Stimulated activated naive CD8-positive, alpha-beta T cell treated with anti-CD3 and anti-CD28 coated beads, Interleukin-15, Interleukin-2, amounts not matched to agents 100 ng/mL and 50 ng/mL, for 24 hours (primary cell): ENCODE measurements around the gene IL6ST.

Experiments
- H3K27ac Mint-ChIP-seq: one replicate; pipeline ENCODE4 v1.8.0; 2021; ENCODE audit warnings: mild to moderate bottlenecking, mixed read lengths
- H3K27me3 Mint-ChIP-seq: one replicate; pipeline ENCODE4 v1.8.0; 2021; ENCODE audit warnings: mixed read lengths
- H3K36me3 Mint-ChIP-seq: one replicate; pipeline ENCODE4 v1.8.0; 2021; ENCODE audit warnings: low read depth, mixed read lengths
- H3K4me1 Mint-ChIP-seq: one replicate; pipeline ENCODE4 v1.8.0; 2021; ENCODE audit warnings: low read depth, mixed read lengths
- H3K4me3 Mint-ChIP-seq: one replicate; pipeline ENCODE4 v1.8.0; 2021; ENCODE audit warnings: mild to moderate bottlenecking, mixed read lengths
- H3K9me3 Mint-ChIP-seq: one replicate; pipeline ENCODE4 v1.8.0; 2021; ENCODE audit warnings: mixed read lengths

The IL6ST gene

DNA sequence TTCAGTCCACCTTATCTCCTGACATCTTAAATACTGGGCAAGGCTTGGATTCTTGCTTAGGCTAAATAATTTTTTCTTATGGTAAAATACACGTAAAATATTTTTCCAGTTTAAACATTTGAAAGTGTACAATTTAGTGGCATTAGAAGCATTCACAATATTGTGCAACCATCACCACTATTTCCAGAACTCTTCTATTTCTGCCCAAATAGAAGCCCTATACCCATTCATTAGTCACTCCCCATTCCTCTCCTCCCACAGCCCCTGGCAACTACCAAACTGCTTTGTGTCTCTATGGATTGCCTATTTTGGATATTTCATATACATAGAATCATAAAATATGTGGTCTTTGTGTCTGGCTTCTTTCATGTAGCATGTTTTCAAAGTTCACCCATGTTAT is 86.0 kb downstream of the IL6ST start:
- H3K27ac Mint-ChIP-seq, result no peak overlapping the region
- H3K36me3 Mint-ChIP-seq, result no peaks in the 10 kb centered on the region
- H3K27me3 Mint-ChIP-seq, result peaks cover 10% of the 10 kb centered on the region
- H3K4me1 Mint-ChIP-seq, result peaks cover 10% of the 10 kb centered on the region
- no peaks in the 10 kb centered on the region for H3K9me3 Mint-ChIP-seq
- H3K4me3 Mint-ChIP-seq, result no peak overlapping the region

DNA sequence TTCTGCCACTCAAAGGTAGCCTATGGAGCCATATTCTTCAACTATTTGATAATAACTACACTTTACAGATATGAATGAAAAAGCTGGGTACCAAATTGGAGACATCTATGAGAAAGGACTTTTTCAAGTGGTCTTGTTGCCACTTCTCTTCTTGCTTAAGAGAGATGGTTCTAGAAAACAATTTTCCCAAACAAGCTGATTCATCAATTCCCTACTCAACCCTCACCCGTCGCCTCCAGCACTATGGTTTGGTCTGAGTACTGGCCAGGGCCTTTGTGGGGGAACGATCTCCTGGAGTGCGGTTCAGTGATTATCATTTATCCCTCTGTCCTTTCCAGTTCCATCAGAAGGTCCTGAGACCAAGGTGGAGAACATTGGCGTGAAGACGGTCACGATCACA is 86.8 kb downstream of the IL6ST start:
- H3K27ac Mint-ChIP-seq, result no peak overlapping the region

DNA sequence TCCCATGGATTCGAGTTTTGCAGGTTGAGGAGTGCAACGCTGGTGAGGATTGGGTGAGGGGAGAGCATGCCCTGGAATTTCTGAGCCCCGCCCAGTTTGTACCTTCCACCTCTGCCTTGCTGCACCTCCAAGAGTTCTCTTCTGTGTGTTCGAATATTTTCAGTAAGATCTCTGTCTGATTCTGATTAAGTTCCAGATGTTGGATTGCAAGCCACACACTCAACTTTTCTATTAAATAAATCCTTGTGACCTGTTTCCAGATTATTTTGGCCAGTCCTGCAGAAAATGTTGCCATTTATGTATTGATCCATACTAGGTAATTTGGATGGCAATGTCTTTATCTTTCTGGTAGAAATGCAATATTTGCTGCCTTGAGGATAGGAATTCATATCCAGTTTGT is 89.5 kb downstream of the IL6ST start:
- H3K9me3 Mint-ChIP-seq, result no peaks in the 10 kb centered on the region
- H3K27ac Mint-ChIP-seq, result no peak overlapping the region
- no peaks in the 10 kb centered on the region for H3K36me3 Mint-ChIP-seq
- H3K4me1 Mint-ChIP-seq, result peaks cover 30% of the 10 kb centered on the region
- H3K27me3 Mint-ChIP-seq, result peaks cover 18% of the 10 kb centered on the region
- no peak overlapping the region for H3K4me3 Mint-ChIP-seq

More for the DNA sequence above, 86.8 kb downstream of the IL6ST start:
- Mint-ChIP-seq H3K27me3 (peaks cover 10% of the 10 kb centered on the region), H3K4me1 (peaks cover 19% of the 10 kb centered on the region), H3K9me3 (no peaks in the 10 kb centered on the region), H3K4me3 (no peak overlapping the region), H3K36me3 (no peaks in the 10 kb centered on the region)

DNA sequence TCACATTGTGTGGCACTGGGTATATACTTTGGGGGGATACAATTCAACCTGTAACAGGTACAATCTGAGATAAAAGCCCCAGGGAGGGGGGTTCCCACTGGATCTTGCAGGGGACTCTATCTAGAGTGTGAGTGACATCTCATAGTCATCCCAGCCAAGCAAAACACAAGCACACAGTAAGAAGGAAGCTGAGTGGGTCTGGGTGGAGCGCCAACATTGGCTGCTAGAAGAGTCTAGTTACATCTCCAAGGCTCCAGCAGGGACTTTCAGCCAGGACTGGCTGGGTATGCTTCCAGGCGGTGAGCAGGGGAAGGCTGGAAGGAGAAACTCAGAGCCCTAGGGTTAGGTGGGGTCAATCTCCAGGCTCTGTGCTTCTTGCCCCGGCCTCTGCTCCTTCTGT is 90.6 kb downstream of the IL6ST start:
- Mint-ChIP-seq H3K9me3 (no peaks in the 10 kb centered on the region), H3K4me3 (peak overlapping the region; percentile 24), H3K27ac (no peak overlapping the region), H3K27me3 (peaks cover 24% of the 10 kb centered on the region), H3K4me1 (peaks cover 41% of the 10 kb centered on the region), H3K36me3 (no peaks in the 10 kb centered on the region)

DNA sequence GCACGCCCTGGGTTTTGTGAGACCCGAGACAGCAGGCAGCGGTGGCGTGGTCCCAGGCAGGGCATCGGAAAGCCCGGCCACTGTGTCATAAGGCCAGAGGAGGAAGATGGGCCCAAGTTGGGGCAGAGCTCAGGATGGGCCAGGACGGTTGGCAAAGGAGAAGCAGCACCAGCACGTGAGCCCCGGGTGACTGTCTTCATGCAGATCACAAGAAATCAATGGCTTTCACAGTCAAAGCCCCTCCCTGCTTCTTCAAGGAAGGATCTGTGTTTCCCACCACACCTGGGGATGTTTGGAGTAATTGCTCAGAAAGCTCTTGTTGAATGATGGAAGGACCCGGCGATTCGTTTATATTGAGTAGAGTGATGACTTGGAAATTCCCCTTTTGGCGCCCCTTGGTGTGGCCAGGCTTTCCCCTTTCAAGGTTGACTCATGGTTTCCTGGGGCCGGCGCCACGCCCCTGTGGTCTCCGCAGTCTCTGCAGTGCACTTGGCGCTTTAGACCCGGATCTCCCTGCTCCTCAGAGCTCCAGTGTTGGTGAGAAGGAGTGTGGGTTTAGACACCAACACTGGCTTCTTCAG is 91.6 kb downstream of the IL6ST start:
- Mint-ChIP-seq H3K4me3 (peak overlapping the region; percentile 49), H3K27ac (peak overlapping the region; percentile 77), H3K27me3 (peaks cover 24% of the 10 kb centered on the region), H3K4me1 (peaks cover 43% of the 10 kb centered on the region), H3K36me3 (no peaks in the 10 kb centered on the region), H3K9me3 (no peaks in the 10 kb centered on the region)

DNA sequence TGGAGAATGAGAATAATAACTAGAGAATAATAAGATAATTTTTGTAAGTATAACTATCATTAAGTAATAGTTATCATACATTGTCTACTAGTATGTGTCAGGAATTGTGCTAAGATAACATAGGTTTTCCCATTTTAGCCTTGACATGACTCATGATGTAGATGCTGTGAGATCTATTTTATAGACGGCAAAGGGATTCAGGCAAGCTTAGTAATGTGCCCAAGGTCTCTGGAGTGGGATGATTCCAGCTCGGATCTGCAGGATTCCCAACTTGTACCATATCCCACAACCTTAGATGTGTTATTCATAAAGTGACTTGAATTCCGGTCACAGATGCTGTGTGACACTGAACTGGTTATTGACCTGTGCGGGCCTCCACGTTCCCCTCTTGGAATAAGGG is 92.1 kb downstream of the IL6ST start:
- Mint-ChIP-seq H3K27me3 (peaks cover 28% of the 10 kb centered on the region), H3K4me3 (no peak overlapping the region), H3K36me3 (no peaks in the 10 kb centered on the region), H3K9me3 (no peaks in the 10 kb centered on the region), H3K4me1 (peaks cover 47% of the 10 kb centered on the region), H3K27ac (peak overlapping the region; percentile 77)

DNA sequence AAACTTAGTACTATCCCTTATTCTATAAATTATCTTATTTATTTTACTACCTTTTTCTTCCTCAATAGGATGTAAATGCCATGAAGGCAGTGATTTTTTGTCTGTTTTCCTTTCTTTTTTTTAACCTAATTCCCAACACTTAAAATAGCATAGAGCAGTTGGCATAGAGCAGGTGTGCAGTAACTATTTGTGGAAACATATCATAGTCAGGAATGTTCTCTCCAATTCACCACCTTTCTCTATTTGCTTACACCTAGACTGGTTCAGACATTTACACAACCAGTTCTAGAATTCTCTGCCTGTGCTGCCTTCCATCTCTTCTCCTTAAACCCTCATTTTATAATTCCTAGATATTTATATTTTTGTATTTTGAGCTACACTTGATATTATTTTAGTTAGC is 94.0 kb downstream of the IL6ST start:
- Mint-ChIP-seq H3K9me3 (no peaks in the 10 kb centered on the region), H3K27me3 (peaks cover 32% of the 10 kb centered on the region), H3K27ac (peak overlapping the region; percentile 32), H3K36me3 (no peaks in the 10 kb centered on the region), H3K4me1 (peaks cover 54% of the 10 kb centered on the region), H3K4me3 (no peak overlapping the region)

DNA sequence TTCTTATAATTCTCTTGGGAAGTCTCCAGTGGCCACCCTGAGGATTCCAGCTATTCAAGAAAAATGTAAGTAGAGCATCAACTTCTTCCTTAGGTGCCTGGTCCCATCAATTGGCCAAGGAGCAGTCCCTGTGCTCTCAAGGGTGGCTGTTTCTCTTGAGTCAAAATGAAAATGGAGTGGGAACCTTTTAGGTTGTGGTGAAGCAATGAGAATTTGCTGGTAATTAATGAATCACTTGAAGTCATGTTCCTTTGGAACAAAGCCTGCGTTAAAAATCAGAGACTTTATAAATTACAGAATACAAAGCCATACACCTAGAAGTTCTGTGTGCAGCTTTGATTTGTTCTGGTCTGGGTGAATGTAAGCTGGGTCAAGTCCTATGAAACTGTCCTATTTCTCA is 94.7 kb downstream of the IL6ST start:
- Mint-ChIP-seq H3K36me3 (no peaks in the 10 kb centered on the region), H3K27me3 (peaks cover 25% of the 10 kb centered on the region), H3K27ac (peak overlapping the region; percentile 32), H3K4me1 (peaks cover 54% of the 10 kb centered on the region), H3K9me3 (no peaks in the 10 kb centered on the region), H3K4me3 (no peak overlapping the region)

DNA sequence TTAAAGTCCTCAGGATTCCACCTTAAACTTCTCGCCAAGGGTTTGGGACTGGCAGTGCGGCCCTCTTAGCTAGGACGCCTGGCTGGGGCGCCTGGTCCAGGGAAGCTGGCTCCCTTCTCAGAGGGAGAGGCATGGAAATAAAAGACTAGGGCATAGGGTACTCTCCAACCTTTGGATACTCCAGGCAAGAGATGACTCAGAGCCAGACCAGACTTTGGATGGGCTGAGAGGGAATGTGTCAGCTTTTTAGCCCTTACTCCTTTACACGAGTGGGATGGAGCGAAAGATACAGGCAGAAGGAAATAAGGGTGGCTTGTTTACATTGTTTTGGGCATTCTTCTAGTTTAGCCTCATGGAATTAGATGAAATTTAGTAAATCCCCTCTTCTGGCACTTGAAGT is 95.4 kb downstream of the IL6ST start:
- H3K4me1 Mint-ChIP-seq, result peaks cover 54% of the 10 kb centered on the region
- H3K27me3 Mint-ChIP-seq, result peaks cover 25% of the 10 kb centered on the region
- no peaks in the 10 kb centered on the region for H3K36me3 Mint-ChIP-seq
- no peak overlapping the region for H3K4me3 Mint-ChIP-seq
- H3K9me3 Mint-ChIP-seq, result no peaks in the 10 kb centered on the region
- no peak overlapping the region for H3K27ac Mint-ChIP-seq

DNA sequence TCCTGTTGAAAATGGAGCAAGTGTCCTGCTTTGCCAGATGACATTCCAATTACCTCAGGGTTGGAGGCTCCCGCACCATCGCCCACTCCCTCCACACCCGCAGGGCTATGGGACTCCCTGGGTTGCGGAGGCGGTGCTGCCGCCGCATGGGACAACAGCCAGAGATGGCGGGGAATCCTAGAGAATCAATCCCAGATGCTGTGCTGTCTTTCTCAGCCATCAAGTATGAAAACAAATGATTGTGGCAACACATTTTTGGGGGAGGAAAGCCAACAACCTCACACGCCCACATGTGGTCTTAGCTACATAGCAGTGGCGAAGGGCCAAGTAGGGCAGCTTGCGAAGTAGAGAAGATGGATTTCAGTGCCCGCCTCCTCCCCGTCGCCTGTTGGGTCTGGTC is 96.9 kb downstream of the IL6ST start:
- H3K4me1 Mint-ChIP-seq, result peaks cover 41% of the 10 kb centered on the region
- peaks cover 25% of the 10 kb centered on the region for H3K27me3 Mint-ChIP-seq
- H3K36me3 Mint-ChIP-seq, result no peaks in the 10 kb centered on the region
- H3K27ac Mint-ChIP-seq, result no peak overlapping the region
- no peaks in the 10 kb centered on the region for H3K9me3 Mint-ChIP-seq
- no peak overlapping the region for H3K4me3 Mint-ChIP-seq

DNA sequence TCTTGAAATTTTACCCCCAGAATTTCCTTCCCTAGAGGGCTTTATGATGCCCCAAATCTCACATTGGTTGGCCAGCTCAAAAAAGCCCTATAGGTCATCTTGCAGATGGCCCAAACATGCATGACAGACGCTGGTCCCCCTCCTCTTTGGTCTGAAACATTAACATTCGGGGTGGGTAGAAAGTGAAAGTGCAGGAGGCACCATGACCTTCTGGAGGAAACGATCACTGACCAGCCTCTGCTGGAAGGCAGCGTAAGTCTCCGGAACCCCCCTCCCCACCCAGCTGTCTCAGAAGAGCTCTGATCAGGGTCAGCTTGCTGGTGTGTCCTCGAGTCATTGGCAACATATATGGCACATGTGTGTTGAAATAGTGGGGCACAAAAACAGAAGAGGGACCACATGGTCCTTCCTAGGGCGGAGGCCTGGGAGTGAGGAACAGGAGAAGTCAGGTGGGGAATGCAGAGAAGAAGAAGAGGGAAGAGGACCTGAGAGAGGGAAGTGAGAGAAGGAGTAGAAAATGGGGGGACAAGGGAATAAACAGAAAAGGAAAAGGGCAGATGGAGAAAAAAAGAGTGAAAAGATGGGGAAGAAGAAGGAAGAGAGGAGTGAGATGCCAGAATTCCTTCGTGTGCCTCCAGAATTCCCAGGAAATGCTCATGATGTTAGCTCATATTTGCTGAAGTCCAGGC is 97.4 kb downstream of the IL6ST start:
- peaks cover 25% of the 10 kb centered on the region for H3K27me3 Mint-ChIP-seq
- no peaks in the 10 kb centered on the region for H3K9me3 Mint-ChIP-seq
- no peak overlapping the region for H3K27ac Mint-ChIP-seq
- H3K36me3 Mint-ChIP-seq, result no peaks in the 10 kb centered on the region
- H3K4me1 Mint-ChIP-seq, result peaks cover 35% of the 10 kb centered on the region
- no peak overlapping the region for H3K4me3 Mint-ChIP-seq

DNA sequence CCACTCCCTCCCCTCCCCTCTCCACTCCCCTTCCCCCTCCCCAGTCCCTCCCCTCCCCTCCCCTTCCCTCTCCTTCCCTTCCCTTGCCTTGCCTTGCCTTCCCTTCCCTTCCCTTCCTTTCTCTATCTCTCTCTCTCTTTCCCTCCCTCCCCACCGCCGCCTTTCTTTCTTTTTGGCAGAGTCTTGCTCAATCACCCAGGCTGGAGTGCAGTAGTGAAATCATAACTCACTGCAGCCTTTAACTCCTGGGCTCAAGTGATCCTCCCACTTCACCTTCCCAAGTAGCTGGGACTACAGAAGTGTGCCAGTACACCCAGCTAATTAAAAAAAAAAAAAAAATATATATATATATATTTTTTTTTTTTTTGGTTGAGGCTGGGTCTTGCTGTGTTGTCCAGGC is 98.1 kb downstream of the IL6ST start:
- no peak overlapping the region for H3K4me3 Mint-ChIP-seq
- no peak overlapping the region for H3K27ac Mint-ChIP-seq
- H3K27me3 Mint-ChIP-seq, result peaks cover 25% of the 10 kb centered on the region
- H3K9me3 Mint-ChIP-seq, result no peaks in the 10 kb centered on the region
- H3K4me1 Mint-ChIP-seq, result peaks cover 32% of the 10 kb centered on the region
- no peaks in the 10 kb centered on the region for H3K36me3 Mint-ChIP-seq

DNA sequence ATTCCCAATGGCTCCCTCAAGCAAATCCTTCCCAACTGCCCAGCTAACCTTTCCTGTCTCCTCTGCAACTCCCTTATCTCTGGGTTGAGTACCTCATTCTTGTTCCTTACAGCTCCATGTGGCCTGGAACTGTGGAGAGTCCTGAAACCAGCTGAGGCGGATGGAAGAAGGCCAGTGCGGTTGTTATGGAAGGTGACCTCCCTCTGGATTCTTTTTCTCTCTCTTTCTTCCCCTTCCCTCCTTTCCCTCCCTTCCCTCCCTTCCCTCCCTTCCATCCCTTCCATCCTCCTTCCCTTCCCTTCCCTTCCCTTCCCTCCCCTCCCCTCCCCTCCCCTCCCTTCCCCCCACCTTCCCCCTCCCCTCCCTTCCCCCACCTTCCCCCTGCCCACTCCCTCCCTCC is 98.5 kb downstream of the IL6ST start:
- H3K27me3 Mint-ChIP-seq, result peaks cover 25% of the 10 kb centered on the region
- H3K9me3 Mint-ChIP-seq, result no peaks in the 10 kb centered on the region
- no peak overlapping the region for H3K4me3 Mint-ChIP-seq
- no peaks in the 10 kb centered on the region for H3K36me3 Mint-ChIP-seq
- peaks cover 32% of the 10 kb centered on the region for H3K4me1 Mint-ChIP-seq
- no peak overlapping the region for H3K27ac Mint-ChIP-seq

DNA sequence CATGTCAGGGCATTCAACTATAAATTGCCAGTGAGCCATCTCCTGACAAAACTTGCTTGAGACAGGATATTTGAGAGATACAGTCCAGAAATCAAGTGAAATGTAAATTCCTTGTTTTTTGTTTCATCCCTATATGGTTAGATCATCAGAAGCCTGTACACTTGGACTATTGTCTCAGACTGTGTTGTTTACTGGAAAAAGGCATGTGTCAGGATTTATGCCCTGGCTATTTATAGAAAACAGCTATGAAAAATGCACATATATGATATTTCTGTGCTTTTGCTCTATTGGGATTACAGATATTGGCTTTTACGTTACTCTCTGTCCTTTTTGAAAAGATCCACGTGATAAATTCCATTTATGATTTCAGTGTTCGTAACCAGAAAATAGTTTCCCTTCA is 99.4 kb downstream of the IL6ST start:
- Mint-ChIP-seq H3K27ac (no peak overlapping the region), H3K27me3 (peaks cover 18% of the 10 kb centered on the region), H3K4me1 (peaks cover 25% of the 10 kb centered on the region), H3K9me3 (no peaks in the 10 kb centered on the region), H3K4me3 (no peak overlapping the region), H3K36me3 (no peaks in the 10 kb centered on the region)

DNA sequence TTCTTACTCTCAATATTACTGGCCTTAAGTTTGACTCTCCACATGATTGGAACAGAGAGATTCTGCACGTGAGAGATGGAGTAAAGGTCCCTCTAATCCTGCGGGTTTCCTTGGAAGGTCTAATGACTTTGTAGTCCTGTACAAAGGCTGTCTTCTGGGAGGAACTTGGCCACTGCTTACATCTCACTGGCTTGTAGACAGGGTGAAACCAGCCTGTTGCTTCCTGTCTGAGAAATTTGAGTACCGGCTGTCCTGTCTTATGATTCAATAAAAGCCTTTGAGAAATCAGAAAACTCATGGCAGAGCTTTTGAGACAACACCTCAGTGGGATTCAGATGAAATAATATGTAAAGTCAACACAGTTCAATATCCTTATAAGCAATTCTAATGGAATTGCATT is 100.6 kb downstream of the IL6ST start:
- H3K27me3 Mint-ChIP-seq, result peaks cover 11% of the 10 kb centered on the region
- no peak overlapping the region for H3K4me3 Mint-ChIP-seq
- no peak overlapping the region for H3K27ac Mint-ChIP-seq
- H3K9me3 Mint-ChIP-seq, result no peaks in the 10 kb centered on the region
- peaks cover 13% of the 10 kb centered on the region for H3K4me1 Mint-ChIP-seq
- H3K36me3 Mint-ChIP-seq, result no peaks in the 10 kb centered on the region

DNA sequence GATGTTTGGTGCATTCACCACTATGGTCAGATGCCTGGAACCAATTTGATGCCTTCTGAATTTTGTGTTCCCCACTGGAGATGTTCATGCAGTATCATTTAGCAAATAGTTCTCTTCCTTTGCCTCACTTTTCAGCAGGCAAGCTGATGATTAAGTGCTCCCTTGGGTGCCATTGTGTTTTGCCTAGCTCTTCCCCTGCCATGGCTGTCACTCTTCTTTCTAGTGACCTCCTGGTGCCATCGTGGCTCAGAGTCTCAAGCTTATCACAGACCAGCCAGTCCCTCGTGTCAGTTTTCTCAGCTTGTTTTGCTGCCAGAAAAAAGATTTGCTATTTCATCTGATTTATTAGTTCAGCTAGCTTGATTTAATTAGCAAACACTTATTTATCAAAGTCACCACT is 102.3 kb downstream of the IL6ST start:
- Mint-ChIP-seq H3K9me3 (no peaks in the 10 kb centered on the region), H3K27me3 (peaks cover 5% of the 10 kb centered on the region), H3K36me3 (no peaks in the 10 kb centered on the region), H3K27ac (no peak overlapping the region), H3K4me3 (no peak overlapping the region), H3K4me1 (peaks cover 9% of the 10 kb centered on the region)
